ENCODE data around the gene FRAS1.

DNA sequence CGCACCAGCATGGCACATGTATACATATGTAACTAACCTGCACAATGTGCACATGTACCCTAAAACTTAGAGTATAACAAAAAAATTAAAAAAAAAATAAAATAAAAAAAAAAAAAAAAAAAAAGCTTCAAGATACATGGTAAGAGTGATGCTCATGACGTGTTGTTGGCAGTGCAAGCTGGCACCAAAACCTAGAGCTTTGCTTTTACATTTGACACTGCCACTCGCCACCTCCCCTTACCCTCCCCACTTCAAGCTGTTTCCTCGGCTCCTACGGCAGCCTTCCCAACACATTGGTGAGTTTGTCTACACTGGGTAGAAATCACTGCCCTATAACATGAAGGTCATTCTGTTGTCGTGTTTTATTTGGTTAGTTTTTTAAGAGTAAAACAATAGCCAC, 296.8 kb downstream of the FRAS1 start:
- no peak for TF ChIP-seq GATA3 (IDR thresholded peaks at IDR 0.05; ENCODE audit: low read depth, low read length)
- TF ChIP-seq GATA2 (IDR thresholded peaks at IDR 0.05; ENCODE audit: low read depth, low read length) = no peak
